ENCODE results near the gene SPATA18.
A peak's percentile ranks its signal among the peaks of the same experiment; 100 is the strongest.
"Not testable (repeated sequence)": the region's sequence is repeated elsewhere in the genome, so short reads cannot be mapped to it uniquely, and the experiment has no call there.

The SPATA18 gene

GRCh38 chr4:52106660-52107059 lies 55.6 kb downstream of the SPATA18 start:
- Histone ChIP-seq H3K4me2 (peak overlapping the region in 1 of 11 experiments; percentile 23; a peak in 1 of 22 replicates), H3K27me3 (no peaks in the 10 kb centered on the region), H3K9me3 (replicated peaks in 1 of 11) (no peaks in the 10 kb centered on the region), H3K4me3 (no peak overlapping the region), H4K20me1 (no peaks in the 10 kb centered on the region), H3K4me1 (peaks cover 0 to 19% (median 0%) of the 10 kb centered on the region in 10 experiments; a peak in 3 of 20 replicates), H3K9ac (no peak overlapping the region), H3K36me3 (no peaks in the 10 kb centered on the region), H3K27ac (no peak overlapping the region)
- no peak for TF ChIP-seq Cebpa-rat (IDR thresholded peaks at IDR 0.05)

- Histone ChIP-seq H3K4me3 (no peak overlapping the region), H3K9me3 (replicated peaks in 1 of 11) (no peaks in the 10 kb centered on the region), H3K36me3 (no peaks in the 10 kb centered on the region), H3K27ac (no peak overlapping the region), H3K9ac (no peak overlapping the region), H4K20me1 (no peaks in the 10 kb centered on the region), H3K27me3 (no peaks in the 10 kb centered on the region), H3K4me1 (peaks cover 0 to 19% (median 0%) of the 10 kb centered on the region in 10 experiments; a peak in 3 of 20 replicates), H3K4me2 (no peak overlapping the region)
- no peak for TF ChIP-seq Cebpa-rat (IDR thresholded peaks at IDR 0.05)
Observed at GRCh38 chr4:52107336-52107735, 56.2 kb downstream of the SPATA18 start.

- Histone ChIP-seq H3K4me1 (peaks cover 0 to 15% (median 0%) of the 10 kb centered on the region in 10 experiments; a peak in 3 of 20 replicates), H3K9me3 (replicated peaks in 1 of 11) (no peaks in the 10 kb centered on the region), H3K4me3 (no peak overlapping the region), H3K36me3 (no peaks in the 10 kb centered on the region), H3K9ac (no peak overlapping the region), H3K27ac (no peak overlapping the region), H4K20me1 (no peaks in the 10 kb centered on the region), H3K4me2 (no peak overlapping the region), H3K27me3 (no peaks in the 10 kb centered on the region)
- TF ChIP-seq Cebpa-rat (IDR thresholded peaks at IDR 0.05), result no peak
Observed at GRCh38 chr4:52107745-52108144, 56.6 kb downstream of the SPATA18 start.

GRCh38 chr4:52110171-52110570 lies 59.1 kb downstream of the SPATA18 start:
- H3K27me3 ChIP-seq, result no peaks in the 10 kb centered on the region

GRCh38 chr4:52111995-52112394 lies 60.9 kb downstream of the SPATA18 start:
- H3K4me3 ChIP-seq, result no peak overlapping the region
- no peaks in the 10 kb centered on the region for H3K4me1 ChIP-seq
- no peaks in the 10 kb centered on the region for H3K27me3 ChIP-seq
- no peaks in the 10 kb centered on the region for H3K9me3 ChIP-seq (replicated peaks in 1 of 11)
- H4K20me1 ChIP-seq, result no peaks in the 10 kb centered on the region
- H3K36me3 ChIP-seq, result no peaks in the 10 kb centered on the region
- H3K9ac ChIP-seq, result no peak overlapping the region
- H3K4me2 ChIP-seq, result no peak overlapping the region
- H3K27ac ChIP-seq, result no peak overlapping the region
- TF ChIP-seq Cebpa-rat (IDR thresholded peaks at IDR 0.05), result no peak

More at GRCh38 chr4:52110171-52110570, 59.1 kb downstream of the SPATA18 start:
- Histone ChIP-seq H3K9ac (no peak overlapping the region), H4K20me1 (no peaks in the 10 kb centered on the region), H3K4me2 (no peak overlapping the region), H3K4me3 (no peak overlapping the region), H3K27ac (no peak overlapping the region), H3K9me3 (replicated peaks in 1 of 11) (no peaks in the 10 kb centered on the region), H3K36me3 (no peaks in the 10 kb centered on the region), H3K4me1 (peaks cover 0 to 14% (median 0%) of the 10 kb centered on the region in 10 experiments; a peak in 3 of 20 replicates)
- TF ChIP-seq Cebpa-rat (IDR thresholded peaks at IDR 0.05), result no peak

- H3K27ac ChIP-seq, result no peak overlapping the region
- H3K27me3 ChIP-seq, result no peaks in the 10 kb centered on the region
- no peak for TF ChIP-seq Cebpa-rat (IDR thresholded peaks at IDR 0.05)
- no peaks in the 10 kb centered on the region for H3K4me1 ChIP-seq
- H4K20me1 ChIP-seq, result no peaks in the 10 kb centered on the region
- no peak overlapping the region for H3K4me3 ChIP-seq
- H3K36me3 ChIP-seq, result no peaks in the 10 kb centered on the region
- H3K9me3 ChIP-seq (replicated peaks in 1 of 11), result no peaks in the 10 kb centered on the region
- H3K4me2 ChIP-seq, result no peak overlapping the region
- H3K9ac ChIP-seq, result no peak overlapping the region
Observed at GRCh38 chr4:52112411-52112810, 61.3 kb downstream of the SPATA18 start.

GRCh38 chr4:52116641-52117040 lies 65.5 kb downstream of the SPATA18 start:
- no peak overlapping the region for H3K4me2 ChIP-seq
- H3K27ac ChIP-seq, result no peak overlapping the region
- no peaks in the 10 kb centered on the region for H3K27me3 ChIP-seq
- no peaks in the 10 kb centered on the region for H4K20me1 ChIP-seq
- TF ChIP-seq Cebpa-rat (IDR thresholded peaks at IDR 0.05), result no peak
- H3K36me3 ChIP-seq, result no peaks in the 10 kb centered on the region
- H3K9ac ChIP-seq, result no peak overlapping the region
- no peak overlapping the region for H3K4me3 ChIP-seq
- H3K4me1 ChIP-seq, result no peaks in the 10 kb centered on the region
- no peaks in the 10 kb centered on the region for H3K9me3 ChIP-seq (replicated peaks in 1 of 11)

- H3K4me3 ChIP-seq, result no peak overlapping the region
- H4K20me1 ChIP-seq, result no peaks in the 10 kb centered on the region
- H3K27me3 ChIP-seq, result no peaks in the 10 kb centered on the region
- no peaks in the 10 kb centered on the region for H3K4me1 ChIP-seq
- no peaks in the 10 kb centered on the region for H3K36me3 ChIP-seq
- no peak overlapping the region for H3K27ac ChIP-seq
- no peak overlapping the region for H3K4me2 ChIP-seq
- no peak overlapping the region for H3K9ac ChIP-seq
- peaks cover 0 to 13% (median 5%) of the 10 kb centered on the region in 11 experiments; a peak in 7 of 22 replicates for H3K9me3 ChIP-seq (replicated peaks in 1 of 11)
- TF ChIP-seq Cebpa-rat (IDR thresholded peaks at IDR 0.05), result no peak
Observed at GRCh38 chr4:52126226-52126625, 75.1 kb downstream of the SPATA18 start.

- no peak overlapping the region; a peak in 1 of 22 replicates for H3K4me2 ChIP-seq
- H3K27me3 ChIP-seq, result no peaks in the 10 kb centered on the region
- H4K20me1 ChIP-seq, result no peaks in the 10 kb centered on the region
- no peaks in the 10 kb centered on the region for H3K36me3 ChIP-seq
- no peak for TF ChIP-seq Cebpa-rat (IDR thresholded peaks at IDR 0.05)
- H3K4me1 ChIP-seq, result no peaks in the 10 kb centered on the region
- no peak overlapping the region for H3K27ac ChIP-seq
- H3K9ac ChIP-seq, result no peak overlapping the region
- no peak overlapping the region for H3K4me3 ChIP-seq
- H3K9me3 ChIP-seq (replicated peaks in 1 of 11), result peaks cover 0 to 13% (median 5%) of the 10 kb centered on the region in 11 experiments; a peak in 7 of 22 replicates
Observed at GRCh38 chr4:52126966-52127365, 75.9 kb downstream of the SPATA18 start.

GRCh38 chr4:52135171-52135570 lies 84.1 kb downstream of the SPATA18 start:
- no peak for TF ChIP-seq Cebpa-rat (IDR thresholded peaks at IDR 0.05)
- H3K27me3 ChIP-seq, result no peaks in the 10 kb centered on the region

GRCh38 chr4:52137152-52137551 lies 86.0 kb downstream of the SPATA18 start:
- not testable (repeated sequence) for H3K27me3 ChIP-seq, H3K36me3 ChIP-seq, H3K9ac ChIP-seq, H3K27ac ChIP-seq, H3K4me2 ChIP-seq, H4K20me1 ChIP-seq, H3K4me1 ChIP-seq, H3K4me3 ChIP-seq
- H3K9me3 ChIP-seq (replicated peaks in 1 of 11), result peaks cover 0 to 17% (median 12%) of the 10 kb centered on the region in 11 experiments; a peak in 12 of 22 replicates

More at GRCh38 chr4:52135171-52135570, 84.1 kb downstream of the SPATA18 start:
- no peaks in the 10 kb centered on the region for H3K36me3 ChIP-seq
- H4K20me1 ChIP-seq, result no peaks in the 10 kb centered on the region
- H3K4me2 ChIP-seq, result no peak overlapping the region
- no peaks in the 10 kb centered on the region for H3K4me1 ChIP-seq
- H3K4me3 ChIP-seq, result no peak overlapping the region
- H3K9me3 ChIP-seq (replicated peaks in 1 of 11), result peaks cover 0 to 7% (median 0%) of the 10 kb centered on the region in 11 experiments; a peak in 3 of 22 replicates
- no peak overlapping the region for H3K27ac ChIP-seq
- H3K9ac ChIP-seq, result no peak overlapping the region
